Stimulated activated CD4-positive, alpha-beta T cell treated with anti-CD3 and anti-CD28 coated beads, TNF-alpha, amount 100 ng/mL, for 48 hours (primary cell): ENCODE data around the gene SVIL.
"Not testable (repeated sequence)": the region's sequence is repeated elsewhere in the genome, so short reads cannot be mapped to it uniquely, and the experiment has no call there.

Source experiments
- DNase-seq, 3 donors: peaks; one replicate each; pipeline ENCODE4 v3.0.0-alpha.2; 2020; ENCODE audit warnings: low read depth in 3 of 3

The SVIL gene

GRCh38 chr10:29540016-29540415 lies 94.8 kb downstream of the SVIL start:
- DNase-seq, result no peak

DNA sequence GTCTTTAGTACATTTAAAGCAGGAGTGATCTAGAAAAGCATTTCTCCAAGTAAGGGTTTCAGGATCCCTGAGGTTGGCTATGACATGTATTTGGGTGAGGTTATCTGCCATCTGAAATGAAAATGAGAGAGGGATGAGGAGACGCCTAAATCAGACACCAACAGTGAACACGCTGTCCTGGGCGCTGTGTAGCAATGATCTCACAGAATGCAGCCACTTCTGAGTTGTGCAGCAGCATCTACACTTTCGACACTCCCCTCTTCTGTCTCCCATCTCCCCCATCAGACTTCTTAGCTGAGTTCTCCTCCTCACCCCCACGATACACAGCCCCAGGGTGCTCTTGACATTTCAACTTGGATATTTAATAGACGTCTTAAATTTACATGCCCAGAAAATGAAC lies 95.4 kb downstream of the SVIL start:
- DNase-seq, result no peak

DNA sequence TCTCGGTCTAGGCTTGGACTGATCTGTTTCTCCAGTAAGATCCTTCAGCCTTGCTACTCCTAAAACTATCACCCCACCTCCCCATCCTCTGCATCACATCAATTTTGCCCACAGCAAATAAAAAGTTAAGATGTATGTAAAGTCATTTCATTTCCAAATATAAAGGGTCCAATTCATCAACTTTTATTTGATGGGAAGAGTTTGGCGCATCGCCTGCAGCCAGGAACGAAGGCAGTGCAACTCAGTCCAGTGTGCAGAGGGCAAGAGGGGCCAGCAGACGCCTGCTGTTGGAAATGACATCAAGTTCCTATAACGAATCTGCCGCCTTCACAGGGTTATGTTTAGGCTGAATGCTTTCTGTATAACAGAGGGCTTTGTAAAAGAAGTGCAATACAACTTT lies 97.0 kb downstream of the SVIL start:
- no peak for DNase-seq

GRCh38 chr10:29536691-29537090 lies 98.1 kb downstream of the SVIL start:
- DNase-seq, result not testable (repeated sequence)

DNA sequence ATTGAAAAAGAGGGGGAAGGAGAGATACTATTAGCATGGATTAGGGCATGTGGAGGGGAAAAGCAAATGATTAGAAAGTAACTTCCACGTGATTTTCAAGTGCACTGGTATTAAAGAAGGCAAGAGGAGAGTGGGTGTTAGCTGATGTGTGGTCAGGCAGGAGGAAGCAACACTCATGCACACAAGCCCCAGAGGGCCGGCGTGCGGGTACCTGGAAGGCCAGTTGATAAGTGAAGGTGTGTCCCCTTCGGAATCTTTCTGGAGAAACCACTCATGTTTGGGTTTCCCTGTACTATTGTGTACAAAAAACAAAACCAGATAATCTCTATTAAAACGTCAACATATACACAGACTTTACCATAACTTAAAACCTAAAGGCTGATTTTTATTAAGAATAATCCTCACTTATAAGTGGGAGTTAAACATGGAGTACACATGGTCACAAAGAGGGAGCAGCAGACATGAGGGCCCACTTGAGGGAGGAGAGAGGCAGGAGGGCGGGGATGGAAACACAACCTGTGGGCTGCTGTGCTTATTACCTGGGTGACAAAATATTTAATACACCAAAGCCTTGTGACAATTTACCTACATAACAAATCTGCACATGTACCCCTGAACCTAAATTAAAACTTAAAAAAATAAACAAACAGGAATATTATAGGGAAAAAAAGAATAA lies 98.9 kb downstream of the SVIL start:
- no peak for DNase-seq

- DNase-seq, result no peak
These were observed 99.6 kb downstream of the SVIL start for GRCh38 chr10:29535012-29535777.

- DNase-seq, result no peak
These were observed 100.2 kb downstream of the SVIL start for GRCh38 chr10:29534590-29534989.

GRCh38 chr10:29533696-29534285 lies 101.0 kb downstream of the SVIL start:
- DNase-seq, result no peak

- DNase-seq, result no peak
These were observed 101.7 kb downstream of the SVIL start for GRCh38 chr10:29533046-29533445.

- no peak for DNase-seq
These were observed 102.4 kb downstream of the SVIL start for GRCh38 chr10:29532256-29532878.

DNA sequence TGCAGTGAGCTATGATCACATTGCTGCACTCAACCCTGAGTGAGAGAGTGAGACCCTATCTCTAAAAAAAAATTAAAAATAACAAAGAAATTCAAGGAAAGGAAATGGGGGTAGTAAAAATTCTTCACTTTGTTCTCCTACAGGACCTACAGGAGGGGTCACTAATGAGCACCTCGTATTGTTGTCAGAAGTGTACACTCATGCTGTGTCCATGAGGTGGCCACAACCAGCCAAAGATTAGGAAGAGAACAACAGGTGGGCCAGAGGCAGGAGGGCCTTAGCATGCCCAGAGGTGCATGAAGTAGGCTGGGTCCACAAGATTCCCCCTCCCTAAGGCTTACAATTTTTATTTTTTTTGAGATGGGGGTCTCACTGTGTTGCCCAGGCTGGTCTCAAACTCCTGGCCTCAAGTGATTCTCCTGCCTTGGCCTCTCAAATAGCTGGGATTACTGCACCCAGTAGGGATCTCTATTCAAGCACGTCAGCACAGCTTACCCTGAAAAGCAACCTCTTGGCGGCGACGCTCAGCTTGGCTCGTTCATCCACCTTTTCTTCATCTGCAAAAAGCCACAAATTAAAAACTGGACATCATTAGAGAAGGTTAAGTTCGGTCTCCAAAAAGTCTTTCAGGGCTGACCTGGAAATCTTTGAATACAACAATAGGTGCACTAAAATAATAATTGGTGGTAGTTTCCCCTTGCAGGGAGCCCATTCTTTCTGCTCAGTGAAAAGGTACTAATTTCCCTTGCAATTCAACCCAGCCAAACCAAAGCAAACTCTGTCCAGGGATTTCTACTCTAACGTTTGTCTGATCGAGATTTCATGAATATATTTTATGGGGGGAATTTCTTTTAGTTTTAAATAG lies 104.4 kb downstream of the SVIL start:
- DNase-seq, result no peak

DNA sequence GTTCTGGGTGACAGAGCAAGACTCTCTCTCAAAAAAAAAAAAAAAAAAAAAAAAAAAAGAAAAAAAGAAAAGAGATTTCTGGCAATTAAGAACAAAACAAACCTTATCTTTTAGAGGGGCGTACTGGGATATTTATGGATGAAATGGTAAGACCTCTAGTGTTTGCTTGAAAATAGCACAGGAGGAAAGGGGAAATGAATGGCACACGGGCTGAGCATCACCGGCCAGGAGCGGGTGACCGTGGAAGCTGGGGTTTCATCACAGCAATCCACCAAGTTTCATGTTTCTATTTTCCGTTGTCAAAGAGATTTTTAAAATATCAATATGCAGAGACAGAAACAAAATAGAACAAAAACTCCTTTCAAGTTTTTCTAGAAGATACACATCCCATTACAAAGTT lies 105.6 kb downstream of the SVIL start:
- DNase-seq, result no peak

DNA sequence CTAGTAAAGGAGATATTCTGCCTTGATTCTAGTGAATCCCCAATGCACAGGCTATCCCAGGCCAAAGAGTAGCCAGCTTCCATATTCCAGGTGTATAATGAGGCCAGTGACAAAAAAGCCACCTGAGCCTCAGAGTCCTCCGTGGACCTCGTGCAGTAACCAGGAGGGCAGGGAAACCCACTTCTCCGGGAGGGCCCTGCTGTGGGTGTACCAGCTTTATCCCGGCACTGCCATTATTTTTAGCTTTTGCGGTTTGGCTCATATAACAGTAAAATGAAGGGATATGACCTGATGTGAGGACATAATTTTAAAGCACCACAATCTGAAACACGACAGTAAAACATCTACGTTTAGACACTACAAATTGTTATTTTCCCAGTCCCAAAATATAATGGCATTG lies 109.0 kb downstream of the SVIL start:
- no peak for DNase-seq

DNA sequence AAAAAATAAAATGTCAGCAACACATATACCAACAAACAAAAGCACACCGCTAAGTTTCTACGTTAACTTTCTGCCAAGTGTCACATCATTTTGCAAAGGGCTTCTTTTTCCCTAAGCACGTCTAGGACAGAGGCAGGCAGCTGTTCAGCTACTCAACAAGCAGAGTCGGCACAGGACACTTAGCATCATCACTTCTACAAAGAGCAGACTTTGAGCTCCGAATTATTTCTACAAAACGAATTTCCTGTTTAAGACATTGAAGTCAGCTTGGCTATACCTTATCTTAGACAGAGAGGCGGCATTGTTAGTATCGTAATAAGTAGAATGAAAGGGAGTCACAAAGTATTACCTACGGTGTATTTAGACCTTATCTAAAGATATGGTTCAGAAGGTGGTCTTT lies 110.1 kb downstream of the SVIL start:
- no peak for DNase-seq

DNA sequence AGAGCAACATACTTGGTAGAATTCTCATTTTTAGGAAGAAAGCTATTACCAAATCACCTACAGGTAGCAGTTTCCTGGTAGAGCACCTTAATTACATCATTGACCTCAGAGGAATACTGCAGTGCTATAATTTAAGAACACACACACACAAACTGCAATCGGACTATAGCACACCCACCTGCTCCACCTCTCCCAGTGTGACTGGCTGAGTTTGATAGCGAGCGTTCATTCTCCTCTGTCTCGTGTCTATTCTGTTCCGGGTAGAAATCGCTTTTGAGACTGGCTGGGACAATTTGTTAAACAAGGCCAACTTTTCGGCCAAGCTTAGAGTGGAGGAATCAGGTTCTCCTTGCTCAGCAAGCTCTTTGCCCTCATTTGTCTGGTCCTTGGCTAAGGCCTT lies 110.5 kb downstream of the SVIL start:
- DNase-seq, result no peak

GRCh38 chr10:29522918-29523317 lies 111.9 kb downstream of the SVIL start:
- no peak for DNase-seq

DNA sequence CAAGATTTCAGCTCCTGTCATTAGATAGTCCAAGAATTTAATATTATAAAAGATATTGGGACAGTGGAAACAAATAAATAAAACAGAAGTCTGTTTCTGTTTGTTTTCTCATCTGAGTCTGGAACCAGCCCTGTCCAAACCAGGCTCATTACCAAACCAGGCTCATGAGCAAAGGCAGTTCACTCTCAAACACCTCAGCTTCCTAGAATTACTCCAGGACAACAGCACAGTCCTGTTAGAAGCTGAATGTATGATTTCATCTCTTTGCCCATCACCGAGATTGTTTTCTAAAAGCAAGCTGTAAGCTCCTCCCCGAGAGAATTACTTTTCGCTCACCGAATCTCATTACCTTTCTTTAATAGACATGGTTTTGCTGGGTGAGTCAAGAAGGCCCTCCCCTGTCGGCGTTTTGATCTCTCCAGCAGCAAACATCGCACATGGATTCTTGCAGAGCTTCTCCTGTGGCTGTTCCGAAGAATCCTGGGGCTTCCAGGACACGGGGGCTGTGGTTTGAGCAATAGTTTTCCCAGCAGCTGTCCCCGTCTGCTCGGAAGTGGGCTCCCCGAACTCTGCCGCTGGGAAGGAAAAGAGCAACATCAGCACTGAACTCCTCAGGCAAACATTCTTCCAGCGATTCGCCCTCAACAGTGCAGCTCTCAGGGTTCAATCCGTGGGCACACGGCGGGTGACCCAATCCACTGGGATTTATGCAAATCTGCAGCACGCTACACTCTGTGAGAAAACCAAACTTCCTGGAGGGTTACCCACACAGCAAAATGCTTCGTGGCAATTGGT lies 112.5 kb downstream of the SVIL start:
- DNase-seq, result no peak

DNA sequence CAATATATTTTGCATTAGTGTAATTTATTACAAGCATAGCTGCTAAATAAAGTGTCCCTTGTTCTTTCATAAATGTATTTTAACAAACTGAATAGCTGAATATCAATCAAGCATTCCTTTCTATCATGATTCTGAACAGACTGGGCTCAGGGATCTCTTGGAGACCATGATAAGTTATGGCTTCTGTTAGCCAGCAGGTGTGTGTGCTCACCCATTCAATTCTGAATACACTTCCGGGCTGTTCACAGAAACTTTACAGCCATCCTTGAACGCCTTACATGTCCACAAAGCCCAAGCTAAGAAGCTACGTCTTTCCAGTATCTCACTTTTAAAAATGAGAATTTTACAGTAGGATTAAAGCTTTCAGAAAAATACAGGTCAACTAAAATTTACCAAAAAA lies 115.1 kb downstream of the SVIL start:
- no peak for DNase-seq

GRCh38 chr10:29517352-29517923 lies 117.3 kb downstream of the SVIL start:
- DNase-seq, result no peak

DNA sequence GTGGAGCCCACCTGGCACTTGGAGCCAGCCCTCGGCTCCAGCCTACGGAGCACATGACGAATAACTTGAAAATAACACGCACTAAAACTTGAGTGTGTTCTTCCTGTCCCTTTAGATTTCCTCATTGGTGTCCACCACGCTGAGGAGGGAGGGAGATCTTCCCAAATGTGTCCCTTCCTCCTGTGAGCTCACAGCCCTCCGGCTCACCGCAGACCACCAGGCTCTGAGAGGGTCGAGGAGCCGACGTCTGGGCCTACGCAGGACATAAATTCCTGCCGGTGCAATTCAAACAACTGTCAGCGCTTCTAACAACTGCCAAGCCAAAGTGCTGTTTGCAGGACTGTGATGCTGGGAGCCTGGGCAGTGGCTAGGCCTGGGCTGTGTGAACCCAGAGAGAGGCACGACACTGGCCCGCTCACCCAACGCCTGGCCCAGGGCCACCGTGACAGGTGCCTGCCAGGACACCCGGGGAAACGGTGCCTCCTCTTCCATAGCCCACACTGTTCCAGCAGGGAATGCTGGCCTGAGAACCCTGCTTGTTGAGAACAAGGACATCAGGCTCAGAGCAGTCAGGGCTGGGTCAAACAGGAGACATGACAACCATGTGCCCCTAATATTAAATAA lies 118.3 kb downstream of the SVIL start:
- DNase-seq, result not testable (repeated sequence)
